ENCODE results near the gene SFPQ. TPM values are rescaled to one million over a fixed set of nuclear protein-coding genes. Genes with fewer than 3 reads are reported as not detected.
"Not testable (repeated sequence)": the region's sequence is repeated elsewhere in the genome, so short reads cannot be mapped to it uniquely, and the experiment has no call there.

SFPQ gene
- total RNA-seq (411 and 412 TPM in 2 replicates), polyA plus RNA-seq (192 and 390 TPM in 2 replicates), polyA minus RNA-seq (230 and 269 TPM in 2 replicates)
- total RNA-seq (2013) = 278 TPM

- H3K27me3 ChIP-seq (replicated peaks in 1 of 4; ENCODE audit: control extremely low read depth in 1 of 4, control insufficient read depth in 3 of 4, insufficient read depth in 4 of 4, low read length in 3 of 4) = no peaks in the 10 kb centered on the region
- H3K27ac ChIP-seq (ENCODE audit: low read length in 2 of 2) = peak within 1 kb of the TSS; percentile 95 to 96
- peak within 1 kb of the TSS; percentile 87 for H3K4me2 ChIP-seq (replicated peaks; ENCODE audit: low read depth, low read length, poor library complexity, severe bottlenecking)
- intact Hi-C loops (cut with micrococcal nuclease) = loop anchor here (1.0 to 5.0 kb wide), 5 partner anchors 9 to 364 kb away; partner anchors contain the start of genes KIAA0319L, NCDN, ZMYM4 and ZMYM6
- H4K20me1 ChIP-seq (ENCODE audit: control insufficient read depth, insufficient read depth, low read length, poor library complexity, severe bottlenecking) = peaks cover 43% of the 10 kb centered on the region
- H3K4me1 ChIP-seq (ENCODE audit: control insufficient read depth in 2 of 2, insufficient read depth in 2 of 2, low read length in 2 of 2) = peaks cover 24 to 29% of the 10 kb centered on the region in 2 donors
- ChIA-PET POLR2A (interaction anchor here (0.6 to 0.8 kb wide), 8 partner anchors 14 to 577 kb away, joined by 3 to 4 read pairs (median 3); no protein-coding TSS in a partner anchor), CTCF (interaction anchor here (1.5 kb wide), 1 partner anchor 9 kb away, joined by 8 read pairs; no protein-coding TSS in a partner anchor)
- Mint-ChIP-seq H3K9me3 (ENCODE audit: insufficient read depth) (no peaks in the 10 kb centered on the region), H3K4me3 (peak within 1 kb of the TSS; percentile 97), H3K27ac (peak within 1 kb of the TSS; percentile 100), H3K27me3 (no peaks in the 10 kb centered on the region), H3K4me1 (peaks cover 43% of the 10 kb centered on the region)
- H3K4me3 ChIP-seq (ENCODE audit: control extremely low read depth in 1 of 5, extremely low read depth in 1 of 5, insufficient read depth in 1 of 5, low read depth in 2 of 5, low read length in 4 of 5) = peak within 1 kb of the TSS; percentile 75 to 97 (median 88)
- peaks cover 59% of the 10 kb centered on the region for H3K79me2 ChIP-seq (ENCODE audit: control insufficient read depth, insufficient read depth, low read length)
- DNase-seq = peak; percentile 99
- H3K9ac ChIP-seq (ENCODE audit: low read length) = peak within 1 kb of the TSS; percentile 98
- peak within 1 kb of the TSS; percentile 78 for H2AFZ ChIP-seq (ENCODE audit: insufficient read depth, low read depth, low read length, poor library complexity, severe bottlenecking)
- H3K9me3 ChIP-seq (ENCODE audit: control extremely low read depth in 1 of 3, control insufficient read depth in 2 of 3, insufficient read depth in 1 of 3, low read length in 2 of 3) = no peaks in the 10 kb centered on the region
- under 1% methylated on average over 43 of the region's 50 CpGs for WGBS (ENCODE audit: insufficient coverage)
- H3K36me3 ChIP-seq (replicated peaks in 1 of 2; ENCODE audit: control extremely low read depth in 1 of 2, control insufficient read depth in 1 of 2, extremely low read depth in 1 of 2, insufficient read depth in 2 of 2, low read length in 1 of 2) = peaks cover 0 to 36% of the 10 kb centered on the region in 2 experiments
- no peak for TF ChIP-seq EZH2 (IDR thresholded peaks at IDR 0.05; ENCODE audit: borderline replicate concordance, insufficient read depth, low read depth, low read length, poor library complexity, severe bottlenecking)
- no peak for TF ChIP-seq CTCF (IDR thresholded peaks at IDR 0.05)
- ATAC-seq (ENCODE audit: low read depth) = peak; percentile 91
Observed at GRCh38 chr1:35192853-35193664, at the start of gene SFPQ. Gene SFPQ, minus strand, starts transcription at chr1:35193145. Its CDS starts 96 bp downstream, at chr1:35193049.

DNA sequence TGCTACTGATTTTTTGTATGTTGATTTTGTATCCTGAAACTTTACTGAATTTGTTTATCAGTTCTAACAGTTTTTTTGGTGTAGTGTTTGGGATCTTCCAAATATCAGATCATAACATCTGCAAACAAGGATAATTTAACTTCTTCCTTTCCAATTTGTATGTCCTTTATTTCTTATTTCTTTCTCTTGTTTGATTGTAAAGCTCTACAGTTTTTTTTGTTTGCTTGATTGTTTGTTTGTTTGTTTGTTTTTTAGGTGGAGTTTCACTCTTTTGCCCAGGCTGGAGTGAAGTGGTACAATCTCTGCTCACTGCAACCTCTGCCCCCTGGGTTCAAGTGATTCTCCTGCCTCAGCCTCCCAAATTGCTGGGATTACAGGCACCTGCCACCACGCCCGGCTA is 43.8 kb upstream of the SFPQ start:
- H3K9me3 ChIP-seq (ENCODE audit: control extremely low read depth in 1 of 3, control insufficient read depth in 2 of 3, insufficient read depth in 1 of 3, low read length in 2 of 3); POLR2A ChIA-PET; H3K9me3 Mint-ChIP-seq (ENCODE audit: insufficient read depth); H3K4me3 ChIP-seq (ENCODE audit: control extremely low read depth in 1 of 5, extremely low read depth in 1 of 5, insufficient read depth in 1 of 5, low read depth in 2 of 5, low read length in 4 of 5); CTCF ChIA-PET; DNase-seq; H3K36me3 ChIP-seq (replicated peaks in 1 of 2; ENCODE audit: control extremely low read depth in 1 of 2, control insufficient read depth in 1 of 2, extremely low read depth in 1 of 2, insufficient read depth in 2 of 2, low read length in 1 of 2); H3K27ac Mint-ChIP-seq; H3K27me3 ChIP-seq (replicated peaks in 1 of 4; ENCODE audit: control extremely low read depth in 1 of 4, control insufficient read depth in 3 of 4, insufficient read depth in 4 of 4, low read length in 3 of 4); H2AFZ ChIP-seq (ENCODE audit: insufficient read depth, low read depth, low read length, poor library complexity, severe bottlenecking); ATAC-seq (ENCODE audit: low read depth); H3K4me3 Mint-ChIP-seq; H3K4me2 ChIP-seq (replicated peaks; ENCODE audit: low read depth, low read length, poor library complexity, severe bottlenecking); H3K4me1 ChIP-seq (ENCODE audit: control insufficient read depth in 2 of 2, insufficient read depth in 2 of 2, low read length in 2 of 2); H3K79me2 ChIP-seq (ENCODE audit: control insufficient read depth, insufficient read depth, low read length); intact Hi-C loops (cut with micrococcal nuclease); H3K27me3 Mint-ChIP-seq; H3K9ac ChIP-seq (ENCODE audit: low read length); H3K4me1 Mint-ChIP-seq; H3K27ac ChIP-seq (ENCODE audit: low read length in 2 of 2); H4K20me1 ChIP-seq (ENCODE audit: control insufficient read depth, insufficient read depth, low read length, poor library complexity, severe bottlenecking): not testable (repeated sequence)
- WGBS (ENCODE audit: insufficient coverage) = 94% methylated on average over 2 of the region's 2 CpGs
